ENCODE data around the gene CCDC185.
A peak's percentile ranks its signal among the peaks of the same experiment; 100 is the strongest.

Gene CCDC185

GRCh38 chr1:223393275-223394214 is at the start of gene CCDC185:
Gene CCDC185 (plus strand): TSS chr1:223393415. CDS start chr1:223393476, 61 bp downstream.
- DNase-seq, result no peak

GRCh38 chr1:223343692-223344091 is 49.5 kb upstream of the CCDC185 start:
- no peak for DNase-seq

- DNase-seq, result no peak
Observed at GRCh38 chr1:223344491-223344890, 48.7 kb upstream of the CCDC185 start.

- DNase-seq, result no peak
Observed at GRCh38 chr1:223345720-223346119, 47.5 kb upstream of the CCDC185 start.

- DNase-seq, result no peak
Observed at GRCh38 chr1:223346311-223346710, 46.9 kb upstream of the CCDC185 start.

GRCh38 chr1:223347583-223347982 is 45.6 kb upstream of the CCDC185 start:
- no peak for DNase-seq

GRCh38 chr1:223348439-223348838 is 44.8 kb upstream of the CCDC185 start:
- DNase-seq, result no peak

- DNase-seq, result no peak
Observed at GRCh38 chr1:223349241-223349640, 44.0 kb upstream of the CCDC185 start.

GRCh38 chr1:223350361-223350908 is 42.8 kb upstream of the CCDC185 start:
- DNase-seq, result no peak

GRCh38 chr1:223352944-223353343 is 40.3 kb upstream of the CCDC185 start:
- DNase-seq, result no peak

- DNase-seq, result no peak
Observed at GRCh38 chr1:223353939-223354338, 39.3 kb upstream of the CCDC185 start.

GRCh38 chr1:223355699-223356098 is 37.5 kb upstream of the CCDC185 start:
- DNase-seq, result no peak

GRCh38 chr1:223358826-223359225 is 34.4 kb upstream of the CCDC185 start:
- no peak for DNase-seq

- DNase-seq, result peak; percentile 74
Observed at GRCh38 chr1:223363057-223363855, 30.0 kb upstream of the CCDC185 start.

GRCh38 chr1:223363856-223364684 is 29.1 kb upstream of the CCDC185 start, which contains the start of gene SUSD4:
Gene SUSD4 (minus strand): TSS chr1:223364176. CDS start chr1:223363425, 751 bp downstream.
- peak; percentile 86 for DNase-seq

GRCh38 chr1:223364685-223365382 is 28.4 kb upstream of the CCDC185 start:
- no peak for DNase-seq

GRCh38 chr1:223374064-223374610 is 19.1 kb upstream of the CCDC185 start:
- DNase-seq, result no peak

GRCh38 chr1:223378754-223379153 is 14.5 kb upstream of the CCDC185 start:
- no peak for DNase-seq

GRCh38 chr1:223386013-223386412 is 7.2 kb upstream of the CCDC185 start:
- no peak for DNase-seq

GRCh38 chr1:223390618-223391017 is 2.6 kb upstream of the CCDC185 start:
- no peak for DNase-seq

- no peak for DNase-seq
Observed at GRCh38 chr1:223394242-223394641, 1.0 kb downstream of the CCDC185 start.
